Measurements from ENCODE around the gene GPSM1.

DNA sequence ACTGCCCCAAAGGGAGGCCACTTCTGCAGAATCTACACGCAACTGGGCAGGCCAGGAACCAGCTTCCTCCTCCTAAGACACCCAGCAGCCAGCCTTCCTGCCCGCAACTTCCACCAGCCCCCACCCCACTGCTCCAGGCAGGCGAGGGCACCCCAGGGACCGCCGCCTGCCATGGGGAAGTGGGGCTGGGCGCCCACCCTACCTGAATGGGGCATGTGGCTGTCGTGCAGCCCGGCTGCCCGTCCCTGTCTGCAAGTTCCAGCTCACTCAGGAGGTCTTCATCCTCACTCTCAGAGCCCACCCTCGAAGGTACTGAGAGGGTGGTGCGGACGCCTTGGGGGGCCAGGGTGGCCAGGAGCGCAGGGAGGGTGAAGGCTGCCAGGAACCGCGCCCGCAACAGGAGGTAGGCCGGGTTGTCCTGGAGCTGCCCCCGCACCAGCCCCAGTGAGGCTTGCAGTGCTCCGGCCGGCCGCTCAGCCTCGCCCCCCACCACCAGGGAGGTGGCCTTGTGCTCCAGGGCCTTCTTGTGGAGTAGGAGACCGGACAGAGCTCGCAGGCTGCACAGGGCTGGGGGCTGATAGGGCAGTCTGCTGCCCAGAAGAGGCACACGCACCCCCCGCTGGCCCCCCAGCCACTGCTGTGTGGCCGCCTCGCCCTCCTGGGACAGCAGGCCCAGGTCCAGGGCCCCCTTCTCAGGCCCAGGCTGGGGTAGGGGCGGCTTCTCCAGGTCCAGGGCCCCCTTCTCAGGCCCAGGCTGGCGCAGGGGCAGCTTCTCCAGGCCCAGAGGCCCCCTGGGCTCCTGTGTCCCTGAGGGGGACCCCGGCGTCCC lies 50.2 kb downstream of the GPSM1 start:
- TF ChIP-seq, protein P1, sequence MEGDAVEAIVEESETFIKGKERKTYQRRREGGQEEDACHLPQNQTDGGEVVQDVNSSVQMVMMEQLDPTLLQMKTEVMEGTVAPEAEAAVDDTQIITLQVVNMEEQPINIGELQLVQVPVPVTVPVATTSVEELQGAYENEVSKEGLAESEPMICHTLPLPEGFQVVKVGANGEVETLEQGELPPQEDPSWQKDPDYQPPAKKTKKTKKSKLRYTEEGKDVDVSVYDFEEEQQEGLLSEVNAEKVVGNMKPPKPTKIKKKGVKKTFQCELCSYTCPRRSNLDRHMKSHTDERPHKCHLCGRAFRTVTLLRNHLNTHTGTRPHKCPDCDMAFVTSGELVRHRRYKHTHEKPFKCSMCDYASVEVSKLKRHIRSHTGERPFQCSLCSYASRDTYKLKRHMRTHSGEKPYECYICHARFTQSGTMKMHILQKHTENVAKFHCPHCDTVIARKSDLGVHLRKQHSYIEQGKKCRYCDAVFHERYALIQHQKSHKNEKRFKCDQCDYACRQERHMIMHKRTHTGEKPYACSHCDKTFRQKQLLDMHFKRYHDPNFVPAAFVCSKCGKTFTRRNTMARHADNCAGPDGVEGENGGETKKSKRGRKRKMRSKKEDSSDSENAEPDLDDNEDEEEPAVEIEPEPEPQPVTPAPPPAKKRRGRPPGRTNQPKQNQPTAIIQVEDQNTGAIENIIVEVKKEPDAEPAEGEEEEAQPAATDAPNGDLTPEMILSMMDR (conservative IDR thresholded peaks at IDR 0.05 in 1 of 2, IDR thresholded peaks at IDR 0.05 in 1 of 2; ENCODE audit: extremely low read depth in 1 of 2, insufficient read depth in 1 of 2, low read depth in 1 of 2, low read length in 2 of 2): no peak
- no peak for TF ChIP-seq EZH2 (IDR thresholded peaks at IDR 0.05; ENCODE audit: borderline replicate concordance, low read length)

All from mammary epithelial cell (primary cell).